GM13977 (cell line): ENCODE data around the gene RPUSD3.

Source experiments
- DNase-seq: peaks from one replicate; pipeline ENCODE4 v3.0.0; 2012; ENCODE audit warnings: low spot score
- in situ Hi-C: fragments of 300-500 bp; cut with MboI; formaldehyde crosslinking; loops from one replicate; pipeline ENCODE4 v1.12.0; 2022; ENCODE audit warnings: low sequenced_read_pairs, low pct_unique_long_range_greater_than_20kb, mixed read lengths, inconsistent platforms; ENCODE audit not compliant: unreplicated experiment
- TF ChIP-seq, protein P1 (sequence below): IDR thresholded peaks from 2 replicates; pipeline ENCODE4 v1.5.1; 2012; ENCODE audit warnings: mild to moderate bottlenecking, control low read depth; ENCODE audit not compliant: insufficient read depth; ENCODE audit errors: extremely low read depth, missing control alignments

The RPUSD3 gene

DNA sequence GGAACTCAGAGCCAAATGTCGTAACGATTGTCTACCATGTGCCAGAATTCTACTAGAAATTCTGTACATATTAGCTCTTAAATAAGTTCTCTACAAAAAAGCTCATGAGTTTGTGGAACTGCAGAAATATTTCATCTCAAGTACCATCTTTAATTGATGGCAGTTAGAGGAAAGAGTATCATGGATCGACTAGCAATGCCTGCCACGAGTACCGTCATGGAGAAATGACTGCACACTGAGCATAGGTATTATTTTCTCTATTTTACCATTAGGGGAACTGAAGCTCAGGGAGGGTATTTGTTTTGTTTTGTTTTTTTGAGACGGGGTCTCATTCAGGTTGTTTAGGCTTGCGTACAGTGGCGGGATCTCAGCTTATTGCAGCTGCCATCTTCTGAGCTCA, 2.8 kb downstream of the RPUSD3 start:
- TF ChIP-seq, protein P1, sequence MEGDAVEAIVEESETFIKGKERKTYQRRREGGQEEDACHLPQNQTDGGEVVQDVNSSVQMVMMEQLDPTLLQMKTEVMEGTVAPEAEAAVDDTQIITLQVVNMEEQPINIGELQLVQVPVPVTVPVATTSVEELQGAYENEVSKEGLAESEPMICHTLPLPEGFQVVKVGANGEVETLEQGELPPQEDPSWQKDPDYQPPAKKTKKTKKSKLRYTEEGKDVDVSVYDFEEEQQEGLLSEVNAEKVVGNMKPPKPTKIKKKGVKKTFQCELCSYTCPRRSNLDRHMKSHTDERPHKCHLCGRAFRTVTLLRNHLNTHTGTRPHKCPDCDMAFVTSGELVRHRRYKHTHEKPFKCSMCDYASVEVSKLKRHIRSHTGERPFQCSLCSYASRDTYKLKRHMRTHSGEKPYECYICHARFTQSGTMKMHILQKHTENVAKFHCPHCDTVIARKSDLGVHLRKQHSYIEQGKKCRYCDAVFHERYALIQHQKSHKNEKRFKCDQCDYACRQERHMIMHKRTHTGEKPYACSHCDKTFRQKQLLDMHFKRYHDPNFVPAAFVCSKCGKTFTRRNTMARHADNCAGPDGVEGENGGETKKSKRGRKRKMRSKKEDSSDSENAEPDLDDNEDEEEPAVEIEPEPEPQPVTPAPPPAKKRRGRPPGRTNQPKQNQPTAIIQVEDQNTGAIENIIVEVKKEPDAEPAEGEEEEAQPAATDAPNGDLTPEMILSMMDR: no peak
- no peak for DNase-seq
- in situ Hi-C loops: no loop called here

DNA sequence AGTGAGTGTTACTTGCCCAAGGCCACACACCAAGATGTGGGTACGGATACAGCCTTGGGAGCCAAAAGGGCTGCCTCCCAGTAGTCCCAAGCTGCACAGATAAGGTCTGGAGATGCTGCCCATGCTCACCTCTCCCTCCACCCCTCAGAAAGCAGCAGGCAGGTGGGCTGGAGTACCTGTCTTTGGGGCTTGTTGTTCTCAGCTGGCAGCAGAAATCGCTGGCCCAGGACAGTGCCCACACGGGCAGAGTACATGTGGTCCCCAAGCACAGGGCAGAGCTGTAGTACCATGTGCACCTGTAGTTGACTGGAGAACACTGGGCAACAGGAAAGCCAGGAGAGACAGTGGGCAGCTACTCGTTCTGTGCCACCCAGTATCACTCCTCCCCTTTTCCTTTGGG, 5.0 kb downstream of the RPUSD3 start:
- in situ Hi-C loops: no loop called here
- TF ChIP-seq, protein P1: no peak
- no peak for DNase-seq

DNA sequence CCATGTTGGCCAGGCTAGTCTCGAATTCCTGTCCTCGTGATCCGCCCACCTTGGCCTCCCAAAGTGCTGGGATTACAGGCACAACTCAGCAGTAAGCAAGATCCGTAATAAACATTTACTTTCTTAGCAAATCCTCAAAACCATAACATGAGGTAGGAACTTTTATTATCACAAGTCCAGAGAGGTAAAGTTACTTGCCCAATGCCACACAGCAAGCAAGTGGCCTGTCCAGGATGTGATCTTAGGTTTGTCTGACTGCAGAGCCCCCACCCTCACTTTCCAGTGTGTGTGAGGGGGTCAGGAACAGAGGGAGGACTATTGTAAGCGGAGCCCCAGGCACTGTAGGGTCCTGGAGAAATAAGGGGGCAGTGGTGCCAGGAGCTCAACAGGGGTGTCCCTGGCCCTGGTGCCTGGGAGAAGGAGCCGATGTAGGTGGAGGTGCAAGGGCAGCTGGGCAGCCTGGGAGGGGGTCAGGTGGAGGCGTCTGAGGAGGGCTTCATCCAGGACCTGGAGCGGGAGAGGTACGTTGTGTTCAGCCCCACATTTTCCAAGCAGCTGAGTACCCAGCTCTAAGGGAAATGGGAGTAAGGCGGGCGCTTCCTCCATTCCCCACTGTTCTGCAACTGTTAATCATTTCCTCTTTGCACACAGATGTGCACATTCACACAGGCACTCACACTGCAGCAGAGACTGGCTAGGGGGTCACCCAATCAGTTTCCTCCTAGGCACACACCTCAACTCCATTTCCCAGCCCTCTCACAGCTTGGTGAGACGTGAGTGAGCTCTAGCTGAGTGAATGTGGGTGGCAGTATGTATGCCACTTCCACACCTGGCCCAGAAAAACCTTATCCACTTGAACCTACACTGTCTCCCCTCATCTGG, 5.9 kb downstream of the RPUSD3 start:
- TF ChIP-seq, protein P1: no peak
- no peak for DNase-seq
- in situ Hi-C loops: no loop called here

DNA sequence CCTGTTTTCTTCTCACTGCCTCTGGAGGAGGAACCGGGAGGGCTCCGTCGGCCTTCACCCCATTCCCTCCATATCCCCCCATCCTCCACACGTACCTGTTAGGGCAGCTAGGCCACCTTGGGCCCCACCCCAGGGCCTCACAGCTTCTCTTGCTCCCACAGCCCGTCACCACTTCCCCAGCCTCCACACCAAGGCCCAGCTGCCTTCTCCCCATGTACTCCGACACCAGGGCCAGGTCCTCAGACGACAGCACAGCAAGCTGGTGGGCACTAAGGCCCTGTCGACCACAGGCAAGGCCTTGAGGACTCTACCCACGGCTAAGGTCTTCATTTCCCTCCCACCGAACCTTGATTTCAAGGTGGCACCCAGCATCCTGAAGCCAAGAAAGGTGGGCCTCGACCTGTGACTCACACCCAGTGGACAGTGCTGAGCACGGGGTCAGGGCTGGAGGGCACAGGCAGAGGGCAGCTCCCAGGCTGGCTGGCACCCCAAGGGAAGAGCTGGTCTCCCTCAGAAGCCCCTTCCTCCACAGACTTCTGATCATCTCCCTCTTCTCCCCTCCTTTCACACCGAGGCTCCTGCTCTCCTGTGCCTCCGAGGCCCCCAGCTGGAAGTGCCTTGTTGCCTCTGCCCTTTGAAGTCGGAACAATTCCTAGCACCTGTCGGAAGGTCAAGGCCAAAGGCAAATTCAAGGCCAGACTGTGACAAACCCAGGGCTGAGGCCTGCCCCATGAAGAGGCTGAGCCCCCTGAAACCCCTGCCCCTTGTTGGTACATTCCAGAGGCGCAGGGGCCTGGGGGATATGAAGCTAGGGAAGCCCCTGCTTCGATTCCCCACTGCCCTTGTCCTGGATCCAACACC, 9.1 kb downstream of the RPUSD3 start:
- in situ Hi-C loops: no loop called here
- DNase-seq: no peak
- TF ChIP-seq, protein P1: no peak

DNA sequence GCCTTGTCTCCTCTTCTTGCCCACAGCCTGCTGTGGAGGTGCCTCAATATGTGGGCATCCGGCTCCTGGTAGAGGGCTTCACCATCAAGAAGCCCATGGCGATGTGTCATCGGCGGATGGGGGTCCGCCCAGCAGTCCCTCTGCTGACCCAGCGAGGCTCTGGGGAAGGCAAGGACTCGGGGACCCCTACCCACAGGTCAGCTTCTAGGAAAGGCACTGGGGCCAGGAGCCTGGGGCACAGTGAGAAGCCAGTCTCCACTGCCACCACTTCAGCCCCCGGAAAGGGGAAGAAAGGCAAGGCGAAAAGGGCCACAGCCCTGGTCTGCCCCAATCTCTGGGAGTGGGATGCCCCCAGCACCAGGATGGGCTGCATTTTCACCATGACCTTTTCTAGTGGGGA, 10.7 kb downstream of the RPUSD3 start:
- in situ Hi-C loops: no loop called here
- TF ChIP-seq, protein P1: no peak
- no peak for DNase-seq

DNA sequence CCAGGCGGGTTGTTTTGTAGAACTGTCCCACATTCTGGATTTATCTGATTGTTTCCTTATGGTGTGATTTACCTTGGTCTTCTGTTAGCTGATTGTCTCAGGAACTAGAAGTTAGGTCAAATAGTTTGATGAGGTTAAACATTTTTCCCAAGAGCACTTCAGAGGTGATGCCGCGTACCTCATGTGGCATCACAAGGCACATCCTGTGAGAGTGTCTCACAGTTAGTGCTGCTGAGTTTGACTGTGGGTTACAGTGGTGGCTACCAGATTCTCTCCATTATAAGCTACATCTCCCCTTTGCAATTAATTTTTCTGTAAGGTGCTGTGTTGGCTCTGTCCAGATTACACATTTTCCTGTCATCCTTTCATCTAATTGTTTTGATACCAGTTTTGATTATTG, 12.6 kb downstream of the RPUSD3 start:
- DNase-seq: no peak
- TF ChIP-seq, protein P1: no peak
- in situ Hi-C loops: no loop called here
